GM19351 (cell line): ENCODE results near the gene SEMA4A.
A peak's percentile ranks its signal among the peaks of the same experiment; 100 is the strongest.
"Not testable (repeated sequence)": the region's sequence is repeated elsewhere in the genome, so short reads cannot be mapped to it uniquely, and the experiment has no call there.

Experiments used
- ATAC-seq: cut with Tn5 transposase; IDR thresholded peaks from one replicate; pipeline ENCODE4 v1.9.1; 2021; ENCODE audit warnings: mild to moderate bottlenecking, moderate library complexity; ENCODE audit not compliant: unreplicated experiment

The SEMA4A gene

GRCh38 chr1:156153362-156153761 is at the start of gene SEMA4A:
Gene SEMA4A (plus strand): TSS chr1:156153585. CDS start chr1:156154579, 994 bp downstream.
- ATAC-seq: no peak

- ATAC-seq: no peak
Observed at GRCh38 chr1:156104065-156104810, 49.1 kb upstream of the SEMA4A start.

- ATAC-seq: no peak
Observed at GRCh38 chr1:156104861-156105832, 48.2 kb upstream of the SEMA4A start.

- peak; percentile 10 for ATAC-seq
Observed at GRCh38 chr1:156106624-156107488, 46.5 kb upstream of the SEMA4A start.

- no peak for ATAC-seq
Observed at GRCh38 chr1:156108057-156108456, 45.3 kb upstream of the SEMA4A start.

- ATAC-seq: no peak
Observed at GRCh38 chr1:156108664-156109241, 44.6 kb upstream of the SEMA4A start.

- ATAC-seq: no peak
Observed at GRCh38 chr1:156110252-156110651, 43.1 kb upstream of the SEMA4A start.

GRCh38 chr1:156111355-156111962 is 41.9 kb upstream of the SEMA4A start:
- ATAC-seq: no peak

- no peak for ATAC-seq
Observed at GRCh38 chr1:156112276-156113137, 40.9 kb upstream of the SEMA4A start.

GRCh38 chr1:156113282-156113950 is 40.0 kb upstream of the SEMA4A start:
- no peak for ATAC-seq

- peak; percentile 86 for ATAC-seq
Observed at GRCh38 chr1:156114101-156114918, 39.1 kb upstream of the SEMA4A start, which contains the start of gene LMNA. Gene LMNA (plus strand): TSS chr1:156114711. CDS start chr1:156114919, 208 bp downstream.

GRCh38 chr1:156114919-156115513 is 38.4 kb upstream of the SEMA4A start:
- no peak for ATAC-seq

GRCh38 chr1:156115514-156116374 is 37.6 kb upstream of the SEMA4A start:
- no peak for ATAC-seq

- ATAC-seq: not testable (repeated sequence)
Observed at GRCh38 chr1:156116731-156117130, 36.7 kb upstream of the SEMA4A start.

- no peak for ATAC-seq
Observed at GRCh38 chr1:156117414-156118176, 35.8 kb upstream of the SEMA4A start.
